HEK293T (cell line): ENCODE measurements around the gene MACROD1.

Source experiments
- CTCF ChIA-PET: fragments of 350-600 bp; formaldehyde crosslinking; extraction: SDS; loops from one replicate; lab custom pipeline; 2021; ENCODE audit warnings: antibody characterized with exemption, inconsistent platforms; lab: Yijun Ruan, JAX
- POLR2A ChIA-PET: fragments of 350-600 bp; formaldehyde crosslinking; extraction: SDS; loops from one replicate; lab custom pipeline; 2020; ENCODE audit warnings: antibody characterized with exemption, inconsistent platforms; lab: Yijun Ruan, JAX
- DNase-seq: peaks from one replicate; pipeline ENCODE4 v3.0.0; 2012; ENCODE audit warnings: mixed read lengths; ENCODE audit errors: extremely low spot score
- ARNT ChIP-seq: fragments of 450-650 bp; IDR thresholded peaks from 2 replicates; pipeline ENCODE4 v1.6.1; 2017; ENCODE audit warnings: mild to moderate bottlenecking
- BHLHE40 ChIP-seq: fragments of 450-650 bp; IDR thresholded peaks from 2 replicates; pipeline ENCODE4 v1.6.1; 2016; ENCODE audit warnings: mild to moderate bottlenecking, moderate library complexity, borderline replicate concordance
- CTBP1 ChIP-seq: fragments of 450-650 bp; IDR thresholded peaks from 2 replicates; pipeline ENCODE4 v1.6.1; 2016; ENCODE audit warnings: borderline replicate concordance
- ELF4 ChIP-seq: fragments of 450-650 bp; IDR thresholded peaks from 2 replicates; pipeline ENCODE4 v1.6.1; 2017; ENCODE audit warnings: antibody characterized with exemption
- FOXA1 ChIP-seq: fragments of 450-650 bp; IDR thresholded peaks from 2 replicates; pipeline ENCODE4 v1.6.1; 2016; ENCODE audit warnings: mild to moderate bottlenecking
- FOXK2 ChIP-seq: fragments of 450-650 bp; IDR thresholded peaks from 2 replicates; pipeline ENCODE4 v1.6.1; 2016; ENCODE audit warnings: mild to moderate bottlenecking
- FOXM1 ChIP-seq: fragments of 450-650 bp; IDR thresholded peaks from 2 replicates; pipeline ENCODE4 v1.6.1; 2017; ENCODE audit warnings: mild to moderate bottlenecking, borderline replicate concordance
- HDGF ChIP-seq: fragments of 450-650 bp; IDR thresholded peaks from 2 replicates; pipeline ENCODE4 v1.6.1; 2017; ENCODE audit warnings: antibody characterized with exemption, borderline replicate concordance
- L3MBTL2 ChIP-seq: fragments of 450-650 bp; conservative IDR thresholded peaks from 2 replicates; pipeline ENCODE4 v1.6.1; 2016; ENCODE audit warnings: mild to moderate bottlenecking
- LEF1 ChIP-seq: fragments of 450-650 bp; IDR thresholded peaks from 2 replicates; pipeline ENCODE4 v1.6.1; 2017; ENCODE audit warnings: mild to moderate bottlenecking, borderline replicate concordance
- NFRKB ChIP-seq: fragments of 450-650 bp; IDR thresholded peaks from 2 replicates; pipeline ENCODE4 v1.6.1; 2016; ENCODE audit warnings: mild to moderate bottlenecking, moderate library complexity
- PKNOX1 ChIP-seq: fragments of 450-650 bp; IDR thresholded peaks from 2 replicates; pipeline ENCODE4 v1.6.1; 2016
- SP1 ChIP-seq: fragments of 450-650 bp; IDR thresholded peaks from 2 replicates; pipeline ENCODE4 v1.6.1; 2017
- SUZ12 ChIP-seq: fragments of 450-650 bp; IDR thresholded peaks from 2 replicates; pipeline ENCODE4 v1.6.1; 2016; ENCODE audit warnings: mild to moderate bottlenecking
- TARDBP ChIP-seq: fragments of 450-650 bp; IDR thresholded peaks from 2 replicates; pipeline ENCODE4 v1.6.1; 2016
- ZNF384 ChIP-seq: fragments of 450-650 bp; IDR thresholded peaks from 2 replicates; pipeline ENCODE4 v1.6.1; 2016

Gene MACROD1

GRCh38 chr11:64063777-64064176 is 102.1 kb downstream of the MACROD1 start:
- no peak for DNase-seq
- POLR2A ChIA-PET, result interaction anchor here (0.6 kb wide), 1 partner anchor 1387 kb away, joined by 3 read pairs; no protein-coding TSS in a partner anchor
- TF ChIP-seq BHLHE40 (no peak), ELF4 (no peak), FOXM1 (no peak), PKNOX1 (no peak), TARDBP (no peak), ARNT (no peak), L3MBTL2 (no peak), CTBP1 (no peak), NFRKB (no peak), FOXA1 (no peak)
- CTCF ChIA-PET, result no interaction called here

GRCh38 chr11:64062185-64063039 is 103.5 kb downstream of the MACROD1 start:
- TF ChIP-seq ZNF384, result no peak
- TF ChIP-seq ARNT, result no peak
- TF ChIP-seq SP1, result no peak
- TF ChIP-seq FOXM1, result no peak
- TF ChIP-seq TARDBP, result no peak
- no peak for TF ChIP-seq LEF1
- TF ChIP-seq FOXK2, result no peak
- no peak for TF ChIP-seq FOXA1
- TF ChIP-seq L3MBTL2, result no peak
- no peak for TF ChIP-seq BHLHE40
- TF ChIP-seq CTBP1, result no peak
- TF ChIP-seq NFRKB, result no peak
- no peak for TF ChIP-seq PKNOX1
- no peak for TF ChIP-seq ELF4
- TF ChIP-seq SUZ12, result no peak
- no peak for TF ChIP-seq HDGF
- POLR2A ChIA-PET, result no interaction called here
- DNase-seq, result no peak
- CTCF ChIA-PET, result no interaction called here

- DNase-seq, result peak; percentile 91
- 0 out of 2 replicates have a peak, but pooled peaks have one; percentile 32 for TF ChIP-seq L3MBTL2
- TF ChIP-seq HDGF, result no peak
- peak; percentile 52; the same call in 1 of the 2 replicates for TF ChIP-seq PKNOX1
These were observed 105.0 kb downstream of the MACROD1 start for GRCh38 chr11:64060861-64061444.

GRCh38 chr11:64060263-64060860 is 105.6 kb downstream of the MACROD1 start:
- POLR2A ChIA-PET, result no interaction called here
- CTCF ChIA-PET, result no interaction called here
- TF ChIP-seq ZNF384 (no peak), NFRKB (no peak), SP1 (no peak), FOXA1 (no peak), BHLHE40 (no peak), TARDBP (no peak), LEF1 (no peak), L3MBTL2 (no peak), SUZ12 (no peak), ARNT (no peak), ELF4 (no peak)
- DNase-seq, result peak; percentile 18

More at GRCh38 chr11:64060861-64061444, 105.0 kb downstream of the MACROD1 start:
- ChIA-PET CTCF (no interaction called here), POLR2A (no interaction called here)

- TF ChIP-seq LEF1 (no peak), HDGF (no peak), TARDBP (no peak), FOXK2 (no peak), NFRKB (no peak), FOXA1 (no peak), CTBP1 (no peak), SUZ12 (no peak), ELF4 (no peak), PKNOX1 (no peak), FOXM1 (no peak), ZNF384 (no peak), L3MBTL2 (no peak), SP1 (no peak), BHLHE40 (no peak), ARNT (no peak)
- CTCF ChIA-PET, result no interaction called here
- DNase-seq, result no peak
- POLR2A ChIA-PET, result no interaction called here
These were observed 106.4 kb downstream of the MACROD1 start for GRCh38 chr11:64059339-64060140.
